PFSK-1 (cell line): Measurements from ENCODE around the gene POLR1B.

Experiments
- POLR2AphosphoS5 ChIP-seq: IDR thresholded peaks from 2 replicates; pipeline ENCODE4 v1.6.1; 2012; ENCODE audit warnings: low read depth, mild to moderate bottlenecking, control low read depth, low read length, moderate library complexity
- SIN3A ChIP-seq: IDR thresholded peaks from 2 replicates; pipeline ENCODE4 v1.6.1; 2012; ENCODE audit warnings: mild to moderate bottlenecking, low read length, moderate library complexity, borderline replicate concordance; ENCODE audit not compliant: insufficient read depth
- TAF1 ChIP-seq: IDR thresholded peaks from 2 replicates; pipeline ENCODE4 v1.6.1; 2012; ENCODE audit warnings: low read length, control low read depth, borderline replicate concordance; ENCODE audit not compliant: insufficient read depth

GRCh38 chr2:112588611-112589045 lies 46.4 kb downstream of the POLR1B start:
- TF ChIP-seq POLR2AphosphoS5: no peak
- TF ChIP-seq TAF1: no peak
- TF ChIP-seq SIN3A: no peak
